ENCODE measurements around the gene CBARP. TPM values are rescaled to one million over a fixed set of nuclear protein-coding genes. Genes with fewer than 3 reads are reported as not detected.

The CBARP gene
- total and polyA plus RNA-seq, 9 of the 15 experiments (the other 6 are each of a cell fraction or from before 2014, with no cell fraction given) = 0.03 to 8.9 (median 1.2) TPM; not detected in 1

DNA sequence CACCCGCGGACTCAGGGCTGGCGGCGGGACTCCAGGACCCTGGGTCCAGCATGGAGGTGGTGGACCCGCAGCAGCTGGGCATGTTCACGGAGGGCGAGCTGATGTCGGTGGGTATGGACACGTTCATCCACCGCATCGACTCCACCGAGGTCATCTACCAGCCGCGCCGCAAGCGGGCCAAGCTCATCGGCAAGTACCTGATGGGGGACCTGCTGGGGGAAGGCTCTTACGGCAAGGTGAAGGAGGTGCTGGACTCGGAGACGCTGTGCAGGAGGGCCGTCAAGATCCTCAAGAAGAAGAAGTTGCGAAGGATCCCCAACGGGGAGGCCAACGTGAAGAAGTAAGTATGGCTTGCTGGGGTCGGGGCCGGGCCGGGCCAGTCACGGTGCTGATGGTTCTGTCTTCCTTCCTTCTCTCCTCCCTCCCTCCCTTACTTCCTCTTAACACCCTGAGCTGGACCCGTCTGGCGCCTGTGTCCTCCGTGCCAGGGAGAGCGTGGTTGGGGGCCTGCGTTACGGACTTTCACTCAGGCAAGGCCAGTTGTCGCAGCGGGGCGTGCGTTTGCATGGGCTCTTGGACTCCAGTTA is 30.8 kb downstream of the CBARP start (continued):
- TF ChIP-seq HDAC8 (tag; IDR thresholded peaks at IDR 0.05) (no peak), NFE2L1 (tag; IDR thresholded peaks at IDR 0.05; ENCODE audit: borderline replicate concordance, low read depth) (no peak), BRD9 (IDR thresholded peaks at IDR 0.05; ENCODE audit: low read depth, partially characterized antibody) (no peak), CHAMP1 (IDR thresholded peaks at IDR 0.05) (no peak), NR4A1 (CRISPR knock-in tag; IDR thresholded peaks at IDR 0.05) (no peak), NR4A1 (tag; IDR thresholded peaks at IDR 0.05) (no peak), PRDM10 (IDR thresholded peaks at IDR 0.05; ENCODE audit: partially characterized antibody) (no peak), PCBP2 (IDR thresholded peaks at IDR 0.05; ENCODE audit: low read depth, low read length, poor library complexity, severe bottlenecking) (no peak), STAG1 (CRISPR knock-in tag; IDR thresholded peaks at IDR 0.05; ENCODE audit: borderline replicate concordance) (peak; percentile 7; the same call in 1 of the 2 replicates), NFYB (IDR thresholded peaks at IDR 0.05; ENCODE audit: extremely low read depth, insufficient read length) (no peak), ZNF124 (CRISPR knock-in tag; IDR thresholded peaks at IDR 0.05) (no peak), TAF7 (tag; IDR thresholded peaks at IDR 0.05) (no peak), TEAD1 (CRISPR knock-in tag; IDR thresholded peaks at IDR 0.05) (0 out of 4 replicates have a peak, but pooled peaks of 1 of the 2 experiments have one; percentile 27), FIP1L1 (IDR thresholded peaks at IDR 0.05; ENCODE audit: low read depth, low read length, poor library complexity, severe bottlenecking) (no peak), CBX3 (IDR thresholded peaks at IDR 0.05; ENCODE audit: borderline replicate concordance in 1 of 2, low read length in 2 of 2) (no peak)
- TF ChIP-seq, protein P1, sequence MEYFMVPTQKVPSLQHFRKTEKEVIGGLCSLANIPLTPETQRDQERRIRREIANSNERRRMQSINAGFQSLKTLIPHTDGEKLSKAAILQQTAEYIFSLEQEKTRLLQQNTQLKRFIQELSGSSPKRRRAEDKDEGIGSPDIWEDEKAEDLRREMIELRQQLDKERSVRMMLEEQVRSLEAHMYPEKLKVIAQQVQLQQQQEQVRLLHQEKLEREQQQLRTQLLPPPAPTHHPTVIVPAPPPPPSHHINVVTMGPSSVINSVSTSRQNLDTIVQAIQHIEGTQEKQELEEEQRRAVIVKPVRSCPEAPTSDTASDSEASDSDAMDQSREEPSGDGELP (CRISPR knock-in tag; IDR thresholded peaks at IDR 0.05; ENCODE audit: borderline replicate concordance) = no peak
- TF ChIP-seq, protein P2, sequence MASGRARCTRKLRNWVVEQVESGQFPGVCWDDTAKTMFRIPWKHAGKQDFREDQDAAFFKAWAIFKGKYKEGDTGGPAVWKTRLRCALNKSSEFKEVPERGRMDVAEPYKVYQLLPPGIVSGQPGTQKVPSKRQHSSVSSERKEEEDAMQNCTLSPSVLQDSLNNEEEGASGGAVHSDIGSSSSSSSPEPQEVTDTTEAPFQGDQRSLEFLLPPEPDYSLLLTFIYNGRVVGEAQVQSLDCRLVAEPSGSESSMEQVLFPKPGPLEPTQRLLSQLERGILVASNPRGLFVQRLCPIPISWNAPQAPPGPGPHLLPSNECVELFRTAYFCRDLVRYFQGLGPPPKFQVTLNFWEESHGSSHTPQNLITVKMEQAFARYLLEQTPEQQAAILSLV (tag; IDR thresholded peaks at IDR 0.05) = no peak

Data from K562 (cell line).